H1 (cell line): Measurements from ENCODE around the gene H2AZ2. TPM values are rescaled to one million over a fixed set of nuclear protein-coding genes. Genes with fewer than 3 reads are reported as not detected.

Experiments used
- CTCF ChIA-PET: fragments of 300-600 bp; sonication (Branson Sonifier 250); formaldehyde crosslinking; loops from one replicate; lab custom pipeline; 2021; ENCODE audit not compliant: partially characterized antibody; lab: Charles Lee
- POLR2A ChIA-PET: fragments of 300-600 bp; sonication (Branson Sonifier 250); formaldehyde crosslinking; loops from one replicate; lab custom pipeline; 2021; ENCODE audit warnings: inconsistent platforms; ENCODE audit not compliant: partially characterized antibody; lab: Charles Lee
- DNase-seq, 2 experiments: peaks; one replicate each; pipeline versions ENCODE4 v3.0.0 to v3.0.0-alpha.2; 2010 to 2022; ENCODE audit warnings: low spot score in 2 of 2, low read depth in 1 of 2, mixed read lengths in 1 of 2
- FAIRE-seq: peaks from 2 replicates; lab custom pipeline; 2011; peaks lifted over from hg19 to GRCh38; lab: Jason Lieb, UNC
- H2AFZ ChIP-seq: 2 replicates; pipeline ENCODE4 v1.8.1; 2012; ENCODE audit warnings: low read length, inconsistent platforms
- H2AK5ac ChIP-seq: 2 replicates; pipeline ENCODE4 v1.6.1; 2013; ENCODE audit warnings: low read depth, low read length
- H2BK120ac ChIP-seq: replicated peaks from 2 replicates; pipeline ENCODE3; 2013; ENCODE audit warnings: low read depth, low read length, inconsistent platforms
- H2BK12ac ChIP-seq: 2 replicates; pipeline ENCODE4 v1.6.1; 2013; ENCODE audit warnings: low read depth, low read length
- H2BK15ac ChIP-seq: 2 replicates; pipeline ENCODE4 v1.6.1; 2013; ENCODE audit warnings: low read length
- H2BK20ac ChIP-seq: 2 replicates; pipeline ENCODE4 v1.6.1; 2013; ENCODE audit warnings: low read length
- H2BK5ac ChIP-seq: 2 replicates; pipeline ENCODE4 v1.6.1; 2013; ENCODE audit warnings: low read depth, low read length
- H3K14ac ChIP-seq: 2 replicates; pipeline ENCODE4 v1.6.1; 2013; ENCODE audit warnings: inconsistent platforms; ENCODE audit not compliant: insufficient read length
- H3K18ac ChIP-seq: 2 replicates; pipeline ENCODE4 v1.6.1; 2013; ENCODE audit warnings: low read length; ENCODE audit errors: extremely low read depth
- H3K23ac ChIP-seq: 2 replicates; pipeline ENCODE4 v1.6.1; 2013; ENCODE audit warnings: inconsistent platforms; ENCODE audit not compliant: insufficient read length
- H3K23me2 ChIP-seq: 2 replicates; pipeline ENCODE4 v1.6.1; 2013; ENCODE audit warnings: low read depth, low read length
- H3K27ac ChIP-seq: 2 replicates; pipeline ENCODE4 v1.6.1; 2011; ENCODE audit warnings: low read depth, low read length, inconsistent platforms
- H3K27me3 ChIP-seq, 4 experiments: replicated peaks in 1 of 4; 1 replicate in 1 of 4; 2 replicates in 3 of 4; pipeline versions ENCODE4 v1.6.1 to v1.8.1; 2011 to 2013; ENCODE audit warnings: low read length in 3 of 4, mild to moderate bottlenecking in 3 of 4, inconsistent platforms in 2 of 4, mixed read lengths in 2 of 4, moderate library complexity in 1 of 4; ENCODE audit not compliant: control insufficient read depth in 3 of 4, insufficient read depth in 3 of 4; ENCODE audit errors: extremely low read depth in 1 of 4
- H3K36me3 ChIP-seq, 4 experiments: 2 replicates each; pipeline versions ENCODE4 v1.6.1 to v1.8.1; 2011 to 2013; ENCODE audit warnings: mild to moderate bottlenecking in 4 of 4, low read length in 3 of 4, moderate library complexity in 2 of 4, control low read depth in 1 of 4, inconsistent platforms in 1 of 4; ENCODE audit not compliant: insufficient read depth in 4 of 4, control insufficient read depth in 2 of 4
- H3K4ac ChIP-seq: replicated peaks from 2 replicates; pipeline ENCODE3; 2013; ENCODE audit warnings: low read length, low read depth, mixed read lengths, inconsistent platforms; ENCODE audit not compliant: insufficient read length
- H3K4me1 ChIP-seq, 4 experiments: replicated peaks in 1 of 4; 1 replicate in 1 of 4; 2 replicates in 3 of 4; pipeline versions ENCODE4 v1.6.1 to v1.8.1; 2011 to 2013; ENCODE audit warnings: low read length in 3 of 4, inconsistent platforms in 2 of 4, mixed read lengths in 1 of 4; ENCODE audit not compliant: insufficient read depth in 4 of 4, control insufficient read depth in 3 of 4
- H3K4me2 ChIP-seq, 2 experiments: 2 replicates each; pipeline versions ENCODE4 v1.6.1 to v1.8.1; 2011 to 2013; ENCODE audit warnings: low read depth in 2 of 2, low read length in 2 of 2, control low read depth in 1 of 2, inconsistent platforms in 1 of 2, mild to moderate bottlenecking in 1 of 2; ENCODE audit not compliant: insufficient read depth in 1 of 2
- H3K4me3 ChIP-seq, 4 experiments: fragments of 200-600, 300-600 bp in 1 of 4; sonication (generic), shearing (Covaris generic), sonication (Bioruptor Twin) in 1 of 4; 2 replicates each; pipeline versions ENCODE4 v1.5.1 to v1.8.1; 2011 to 2016; ENCODE audit warnings: low read length in 4 of 4, low read depth in 3 of 4, control low read depth in 2 of 4, inconsistent platforms in 2 of 4, mild to moderate bottlenecking in 2 of 4, mixed read lengths in 1 of 4, moderate library complexity in 1 of 4; ENCODE audit not compliant: insufficient read depth in 2 of 4; ENCODE audit errors: extremely low read depth in 1 of 4
- H3K56ac ChIP-seq: replicated peaks from 2 replicates; pipeline ENCODE3; 2013; ENCODE audit warnings: low read depth, mild to moderate bottlenecking, mixed read lengths, low read length, inconsistent platforms; ENCODE audit not compliant: insufficient read length
- H3K79me1 ChIP-seq: 2 replicates; pipeline ENCODE4 v1.6.1; 2013; ENCODE audit warnings: low read depth, low read length, control low read depth
- H3K79me2 ChIP-seq, 2 experiments: 2 replicates each; pipeline versions ENCODE4 v1.6.1 to v1.8.1; 2012 to 2013; ENCODE audit warnings: low read length in 2 of 2, mild to moderate bottlenecking in 2 of 2, inconsistent platforms in 1 of 2; ENCODE audit not compliant: insufficient read depth in 2 of 2, control insufficient read depth in 1 of 2
- H3K9ac ChIP-seq, 4 experiments: replicated peaks in 1 of 4; 1 replicate in 1 of 4; 2 replicates in 3 of 4; pipeline versions ENCODE4 v1.6.1 to v1.8.1; 2011 to 2013; ENCODE audit warnings: low read depth in 3 of 4, low read length in 3 of 4, control low read depth in 2 of 4, mild to moderate bottlenecking in 2 of 4, moderate library complexity in 2 of 4, inconsistent platforms in 1 of 4; ENCODE audit errors: extremely low read depth in 1 of 4
- H3K9me3 ChIP-seq, 2 experiments: 2 replicates each; pipeline versions ENCODE4 v1.6.1 to v1.8.1; 2012 to 2013; ENCODE audit warnings: mild to moderate bottlenecking in 2 of 2, moderate library complexity in 2 of 2, control low read depth in 1 of 2, inconsistent platforms in 1 of 2, low read depth in 1 of 2, low read length in 1 of 2, mixed read lengths in 1 of 2; ENCODE audit not compliant: insufficient read depth in 2 of 2
- H4K20me1 ChIP-seq, 2 experiments: replicated peaks in 1 of 2; 2 replicates each; pipeline versions ENCODE3 to v1.8.1; 2011 to 2013; ENCODE audit warnings: inconsistent platforms in 2 of 2, low read length in 2 of 2, mild to moderate bottlenecking in 1 of 2; ENCODE audit not compliant: insufficient read depth in 2 of 2, control insufficient read depth in 1 of 2
- H4K5ac ChIP-seq: 2 replicates; pipeline ENCODE4 v1.6.1; 2013; ENCODE audit warnings: low read length, low read depth, mixed read lengths, inconsistent platforms; ENCODE audit not compliant: insufficient read length
- H4K8ac ChIP-seq: 2 replicates; pipeline ENCODE4 v1.8.0; 2013; ENCODE audit warnings: mild to moderate bottlenecking, moderate library complexity, low read length, inconsistent platforms; ENCODE audit not compliant: insufficient read depth; ENCODE audit errors: extremely low read depth
- H4K91ac ChIP-seq: replicated peaks from 2 replicates; pipeline ENCODE3; 2013; ENCODE audit warnings: low read length, mixed read lengths, inconsistent platforms; ENCODE audit not compliant: insufficient read length
- BRCA1 ChIP-seq: IDR thresholded peaks from 2 replicates; pipeline ENCODE4 v1.6.1; 2012; ENCODE audit warnings: low read depth, low read length, improper control_type of control experiment
- CHD2 ChIP-seq: IDR thresholded peaks from 2 replicates; pipeline ENCODE4 v1.6.1; 2012; ENCODE audit warnings: low read length, improper control_type of control experiment
- E2F6 ChIP-seq: IDR thresholded peaks from 2 replicates; pipeline ENCODE4 v1.6.1; 2012; ENCODE audit warnings: inconsistent platforms
- POLR2AphosphoS5 ChIP-seq: IDR thresholded peaks from 2 replicates; pipeline ENCODE4 v1.6.1; 2011; ENCODE audit warnings: low read depth, low read length
- SP1 ChIP-seq: IDR thresholded peaks from 2 replicates; pipeline ENCODE4 v1.6.1; 2011; ENCODE audit warnings: low read depth, low read length
- SP4 ChIP-seq: IDR thresholded peaks from 2 replicates; pipeline ENCODE4 v1.6.1; 2012; ENCODE audit warnings: low read length, inconsistent platforms
- TAF7 ChIP-seq: optimal IDR thresholded peaks from 2 replicates; pipeline ENCODE3; 2011; ENCODE audit warnings: low read depth, mild to moderate bottlenecking, inconsistent platforms, low read length, moderate library complexity, borderline replicate concordance
- YY1 ChIP-seq: IDR thresholded peaks from 2 replicates; pipeline ENCODE4 v1.6.1; 2011; ENCODE audit warnings: low read depth, mild to moderate bottlenecking, low read length
- ZNF274 ChIP-seq: IDR thresholded peaks from 2 replicates; pipeline ENCODE4 v1.7.0; 2012; ENCODE audit warnings: low read length, borderline replicate concordance; ENCODE audit errors: extremely low read depth
- WGBS, 2 experiments: shearing (Covaris generic) in 1 of 2; methylation state at CpG; one replicate each; pipeline versions ENCODE4 v1.1.6 to v1.1.7; 2013 to 2015; ENCODE audit warnings: low lambda C conversion rate in 2 of 2, mixed read lengths in 2 of 2, inconsistent platforms in 1 of 2, low coverage in 1 of 2, missing lambda C conversion rate in 1 of 2; ENCODE audit not compliant: insufficient replicate concordance in 2 of 2, insufficient coverage in 1 of 2, insufficient read length in 1 of 2; ENCODE audit errors: extremely low coverage in 1 of 2, missing lambda C conversion rate in 1 of 2; 5-methylcytosine and 5-hydroxymethylcytosine counted together
- polyA plus RNA-seq, 7 experiments: library from polyadenylated mRNA; depleted of rRNA in 3 of 7; stranded (reverse) in 5 of 7; unstranded in 2 of 7; fragments of >200 nt in 5 of 7; fragments of 200-250 nt in 2 of 7; gene quantifications; 1 replicate in 5 of 7; 2 replicates in 1 of 7; 4 replicates in 1 of 7; pipeline versions ENCODE4 v1.2.1 to v1.2.3, GENCODE V29; 2011 to 2013; ENCODE audit warnings: missing spikeins in 2 of 7, mixed read lengths in 2 of 7
- total RNA-seq: library from RNA; stranded (reverse); fragmentation: NEBNext Ultra II Directional; extraction: Animal tissue kit (Norgen Biotek cat#: 25700); gene quantifications from 2 replicates; pipeline ENCODE4 v1.2.1, GENCODE V29; 2021

The H2AZ2 gene
- total and polyA plus RNA-seq, 2 of the 8 experiments (the other 6 are each of a cell fraction or from before 2014, with no cell fraction given): 168 to 187 TPM

DNA sequence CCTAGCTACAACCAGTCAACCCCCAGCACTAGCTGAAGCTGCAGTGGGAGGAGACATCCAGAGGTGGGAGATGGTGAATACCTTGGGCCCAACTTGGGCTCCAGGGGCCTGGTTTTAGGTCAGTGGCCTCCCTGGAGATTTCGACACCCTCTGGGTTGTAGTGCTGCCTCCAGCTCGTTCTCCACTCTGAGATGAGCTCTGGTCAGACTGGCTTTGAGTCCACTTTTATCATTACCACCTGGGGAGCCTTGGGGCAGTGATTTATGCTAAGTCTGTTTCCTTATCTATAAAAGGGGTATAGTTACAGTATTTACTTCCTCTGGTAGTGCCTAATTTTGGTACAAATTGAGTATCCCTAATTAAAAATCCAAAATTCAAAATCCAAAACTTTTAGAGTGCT is 28.6 kb downstream of the H2AZ2 start:
- no peak overlapping the region for H2BK15ac ChIP-seq
- no peak overlapping the region for H2AFZ ChIP-seq
- TF ChIP-seq TAF7 (no peak), BRCA1 (no peak), YY1 (no peak), SP4 (no peak), POLR2AphosphoS5 (no peak), CHD2 (no peak), ZNF274 (no peak), E2F6 (no peak), SP1 (no peak)
- H2BK12ac ChIP-seq: no peak overlapping the region
- no peaks in the 10 kb centered on the region for H4K20me1 ChIP-seq
- H3K9ac ChIP-seq: no peak overlapping the region
- H3K4me3 ChIP-seq: no peak overlapping the region
- DNase-seq (no peak), FAIRE-seq (no peak)
- no peak overlapping the region for H3K23ac ChIP-seq
- CTCF ChIA-PET: interaction anchor here (0.7 to 2.0 kb wide), 3 partner anchors 9 to 103 kb away, joined by 4 to 6 read pairs (median 4); no protein-coding TSS in a partner anchor
- POLR2A ChIA-PET: interaction anchor here (0.8 to 3.8 kb wide), 7 partner anchors 9 to 66 kb away, joined by 3 to 20 read pairs (median 4); no protein-coding TSS in a partner anchor
- H2BK5ac ChIP-seq: no peak overlapping the region
- H3K4me2 ChIP-seq: no peak overlapping the region
- H2BK120ac ChIP-seq: no peak overlapping the region
- H3K9me3 ChIP-seq: no peaks in the 10 kb centered on the region
- no peak overlapping the region for H4K5ac ChIP-seq
- no peaks in the 10 kb centered on the region for H3K79me2 ChIP-seq
- no peaks in the 10 kb centered on the region for H3K23me2 ChIP-seq
- H4K8ac ChIP-seq: no peak overlapping the region
- no peaks in the 10 kb centered on the region; the same call in 1 of the 2 replicates for H3K79me1 ChIP-seq
- no peaks in the 10 kb centered on the region for H3K4me1 ChIP-seq
- H3K36me3 ChIP-seq: no peaks in the 10 kb centered on the region
- no peak overlapping the region for H3K14ac ChIP-seq
- no peak overlapping the region for H3K56ac ChIP-seq
- H2BK20ac ChIP-seq: no peak overlapping the region
- no peaks in the 10 kb centered on the region for H3K27me3 ChIP-seq
- H4K91ac ChIP-seq: no peak overlapping the region
- no peak overlapping the region for H3K27ac ChIP-seq
- no peak overlapping the region for H3K18ac ChIP-seq
- no peak overlapping the region for H3K4ac ChIP-seq
- H2AK5ac ChIP-seq: no peak overlapping the region
- WGBS, 2 experiments: 93% methylated on average over 2 of the region's 2 CpGs; no CpG with 5 or more reads in 1 of the 2 experiments
